ENCODE measurements around the gene GRAP2.
"Not testable (repeated sequence)": the region's sequence is repeated elsewhere in the genome, so short reads cannot be mapped to it uniquely, and the experiment has no call there.

Gene GRAP2

DNA sequence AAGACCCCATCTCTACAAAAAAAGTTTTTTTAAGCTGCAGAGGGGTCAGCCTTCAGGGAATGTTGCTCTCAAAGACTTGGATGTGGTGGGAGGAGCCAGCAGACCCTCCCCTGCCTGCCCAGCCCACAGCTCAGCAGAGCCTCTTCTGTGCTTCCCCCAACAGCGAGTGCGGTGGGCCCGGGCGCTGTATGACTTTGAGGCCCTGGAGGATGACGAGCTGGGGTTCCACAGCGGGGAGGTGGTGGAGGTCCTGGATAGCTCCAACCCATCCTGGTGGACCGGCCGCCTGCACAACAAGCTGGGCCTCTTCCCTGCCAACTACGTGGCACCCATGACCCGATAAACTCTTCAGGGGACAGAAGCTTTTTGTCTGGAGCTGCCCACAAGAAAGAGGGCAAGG is 69.9 kb downstream of the GRAP2 start:
- no peak for DNase-seq

DNA sequence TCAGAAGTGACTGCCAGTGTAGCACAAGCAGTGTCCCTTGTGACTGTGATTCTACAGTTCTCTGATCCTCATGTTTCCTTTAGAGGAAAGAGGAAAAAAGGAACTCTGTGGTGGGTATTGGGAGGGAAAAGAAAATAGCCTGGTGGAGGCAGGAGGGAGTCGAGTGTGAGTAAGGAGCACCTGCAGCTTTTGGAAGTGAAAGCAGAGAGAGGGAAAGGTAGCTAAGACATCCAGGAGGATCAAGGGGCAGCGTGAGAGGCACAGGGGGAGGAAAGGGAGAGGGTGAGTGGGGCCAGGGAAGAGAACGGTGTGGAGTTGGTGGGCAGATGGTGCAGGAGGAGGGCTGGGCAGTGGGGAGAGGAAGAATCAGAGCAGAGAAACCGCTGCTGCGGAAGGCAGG is 71.8 kb downstream of the GRAP2 start:
- no peak for DNase-seq

DNA sequence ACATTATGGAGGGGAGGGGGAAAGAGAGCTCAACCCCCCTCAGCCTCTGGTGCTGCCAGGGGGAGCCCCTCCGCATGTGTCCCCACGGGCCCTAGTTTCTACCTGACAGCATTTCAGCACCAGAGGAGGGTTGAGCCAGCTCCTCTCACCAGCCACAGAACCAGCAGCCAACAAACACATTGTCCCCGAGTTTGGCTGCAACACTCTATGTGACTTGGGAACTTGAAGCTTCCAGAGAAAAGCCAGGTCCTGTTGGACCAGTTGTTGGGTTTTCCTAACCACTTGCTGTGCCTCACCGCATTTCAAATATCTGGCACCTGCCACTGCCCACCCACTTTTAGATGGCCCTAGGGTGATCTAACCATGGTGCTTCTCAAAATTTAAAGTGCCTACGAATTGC is 72.8 kb downstream of the GRAP2 start:
- no peak for DNase-seq

DNA sequence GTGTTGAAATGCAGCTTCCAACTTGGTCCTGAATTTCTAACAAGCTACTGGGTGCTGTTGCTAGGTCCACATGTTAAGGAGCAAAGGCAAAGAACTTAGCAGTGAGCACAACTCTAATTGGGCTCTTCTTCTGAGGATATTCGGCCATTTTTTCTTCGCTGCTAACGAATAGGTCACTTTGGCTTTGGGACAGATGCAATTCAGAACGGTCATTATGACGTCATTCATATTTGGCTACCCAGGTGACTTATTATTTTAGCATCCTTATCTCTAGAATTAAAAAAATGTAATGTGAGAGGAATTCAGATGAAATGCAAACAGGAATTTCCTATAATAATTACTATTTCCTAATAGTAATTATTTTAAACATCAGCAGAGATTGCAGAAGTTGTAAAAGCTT is 73.2 kb downstream of the GRAP2 start:
- DNase-seq: no peak

DNA sequence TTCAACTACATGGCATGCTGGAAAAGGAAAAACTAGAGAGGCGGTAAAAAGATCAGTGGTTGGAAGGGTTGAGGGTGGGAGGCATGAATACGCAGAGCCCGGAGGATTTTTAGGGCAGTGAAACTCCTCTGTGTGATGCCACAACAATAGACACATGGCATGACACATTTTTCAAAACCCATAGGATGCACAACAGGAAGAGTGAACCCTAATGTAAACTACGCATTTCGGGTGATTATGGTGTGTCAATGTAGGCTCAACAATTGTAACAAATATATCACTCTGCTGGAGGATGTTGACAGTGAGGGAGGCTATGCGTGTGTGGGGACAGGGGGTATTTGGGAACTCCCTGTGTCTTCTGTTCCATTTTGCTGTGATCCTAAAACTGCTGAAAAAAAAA is 78.2 kb downstream of the GRAP2 start:
- DNase-seq: no peak

DNA sequence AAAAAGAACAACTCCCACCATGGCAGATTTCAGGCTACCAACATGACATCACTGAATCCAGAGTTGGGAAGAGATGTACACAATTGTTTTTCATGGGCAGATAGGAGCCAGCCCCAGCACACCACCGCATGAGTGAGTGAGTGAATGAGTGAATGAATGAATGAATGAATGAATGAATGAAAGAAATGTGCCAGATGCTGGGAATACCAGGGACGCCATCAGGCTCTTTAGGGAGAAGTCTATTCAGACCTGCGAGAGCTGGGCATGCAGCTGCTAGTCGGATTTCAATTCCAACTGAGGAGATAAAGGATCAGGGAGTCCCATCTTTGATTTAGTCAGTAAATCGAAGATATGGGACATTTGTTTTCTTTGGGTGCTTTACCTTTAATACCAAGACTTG is 78.6 kb downstream of the GRAP2 start:
- no peak for DNase-seq

DNA sequence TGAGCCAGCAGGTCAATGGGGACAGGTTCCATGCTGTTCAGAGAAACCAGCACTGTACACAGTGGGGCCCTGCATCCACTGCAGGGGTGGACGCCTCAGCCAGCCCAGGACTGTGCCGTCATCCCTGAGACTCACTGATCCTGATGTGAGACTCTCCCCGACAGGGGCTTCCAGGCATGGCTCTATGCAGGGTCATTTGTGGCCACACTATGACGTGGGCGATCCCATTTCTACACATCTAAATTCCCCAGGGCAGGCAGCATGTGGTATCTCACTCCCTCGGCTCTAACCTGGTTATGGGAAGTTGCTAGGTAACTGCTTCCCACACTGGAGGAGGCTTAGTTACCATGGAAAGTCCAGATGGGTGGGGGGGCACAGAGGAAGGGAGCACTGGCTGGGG is 79.7 kb downstream of the GRAP2 start:
- DNase-seq: no peak

DNA sequence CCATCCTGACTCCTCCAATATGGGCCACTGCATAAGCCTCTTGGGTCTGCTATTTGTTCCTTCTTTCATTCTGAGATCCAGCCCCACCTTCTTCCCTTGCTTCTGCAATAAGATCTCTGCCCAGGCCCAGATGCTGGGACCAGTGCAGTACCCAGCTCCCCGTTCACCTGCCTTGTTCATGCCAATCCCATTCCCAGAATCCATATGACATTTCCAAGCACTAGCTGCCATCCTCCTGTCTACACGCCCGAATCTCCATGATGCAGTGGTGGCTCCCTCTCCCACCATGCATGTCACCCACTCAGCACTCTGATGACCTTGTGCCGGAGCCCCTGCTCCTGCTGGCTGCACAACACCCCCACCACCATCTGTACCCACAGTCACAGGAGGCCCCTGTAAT is 82.5 kb downstream of the GRAP2 start:
- DNase-seq: no peak

DNA sequence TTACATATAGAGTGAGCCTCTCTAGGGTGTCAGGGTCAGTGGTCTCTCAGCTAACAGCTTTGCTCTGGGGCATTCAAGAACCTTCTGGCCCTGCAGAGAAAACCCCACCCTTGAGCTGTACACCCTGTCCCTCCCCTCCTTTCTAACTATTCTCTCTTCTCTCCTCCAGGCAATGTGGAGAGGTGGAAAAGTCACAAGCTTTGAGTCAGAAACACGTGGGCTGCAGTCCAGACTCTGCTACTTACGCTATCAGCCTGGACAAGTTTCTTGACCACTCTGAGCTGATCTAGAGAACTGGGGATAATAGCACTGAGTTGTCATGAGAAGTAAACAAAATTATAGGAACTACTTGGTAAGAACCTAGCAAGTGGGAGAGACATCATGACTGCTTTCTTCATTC is 83.1 kb downstream of the GRAP2 start:
- DNase-seq: no peak

DNA sequence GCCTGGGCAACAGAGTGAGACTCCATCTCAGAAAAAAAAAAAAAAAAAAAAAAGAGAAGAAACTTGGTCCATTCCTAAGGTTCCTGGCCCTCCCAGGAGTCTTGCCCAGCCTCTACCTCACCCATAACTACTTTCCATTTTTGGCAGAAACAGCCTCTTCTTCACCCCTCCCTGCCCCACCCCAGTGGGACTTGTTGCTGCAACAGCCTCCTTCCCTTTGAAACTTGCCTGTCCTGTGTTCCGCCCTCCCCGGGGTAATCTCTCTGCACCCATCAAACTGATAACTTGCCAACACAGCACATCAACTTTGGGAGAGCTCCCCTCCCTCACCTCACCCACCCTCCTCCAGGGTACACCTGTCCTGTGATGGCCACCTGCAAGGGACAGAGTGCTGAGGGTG is 83.9 kb downstream of the GRAP2 start:
- DNase-seq: no peak

DNA sequence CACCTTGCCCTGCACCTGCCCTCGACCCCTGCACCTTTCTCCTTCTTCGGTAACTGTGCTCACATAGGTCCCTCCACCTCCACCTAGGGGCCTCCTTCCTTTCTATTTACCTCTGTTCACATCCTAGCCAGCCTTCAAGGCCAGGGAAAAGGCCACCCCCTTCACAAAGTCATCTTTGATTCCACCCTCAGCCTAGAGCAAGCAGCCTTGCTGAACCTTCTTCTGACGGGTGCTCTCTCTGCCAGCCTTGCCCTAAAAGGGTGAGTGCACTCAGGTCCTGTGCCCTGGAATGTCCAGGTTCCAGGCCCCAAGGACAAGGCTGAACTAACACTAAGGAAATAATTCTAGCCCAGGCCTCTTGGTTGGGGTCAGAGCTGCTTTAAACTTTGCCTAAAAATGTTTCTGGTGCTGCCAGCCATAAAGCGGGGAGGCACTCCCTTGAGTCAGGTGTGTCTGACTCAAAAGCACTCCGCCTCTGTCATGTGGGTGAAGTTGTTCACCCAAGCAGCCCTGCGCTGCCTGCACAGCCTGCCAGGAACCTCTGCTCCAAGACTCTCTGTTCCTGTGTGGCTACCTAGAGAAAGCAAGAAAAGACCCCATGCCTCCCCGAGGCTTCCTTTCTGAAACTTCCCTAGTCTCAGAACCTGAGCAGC is 84.6 kb downstream of the GRAP2 start:
- DNase-seq: no peak

DNA sequence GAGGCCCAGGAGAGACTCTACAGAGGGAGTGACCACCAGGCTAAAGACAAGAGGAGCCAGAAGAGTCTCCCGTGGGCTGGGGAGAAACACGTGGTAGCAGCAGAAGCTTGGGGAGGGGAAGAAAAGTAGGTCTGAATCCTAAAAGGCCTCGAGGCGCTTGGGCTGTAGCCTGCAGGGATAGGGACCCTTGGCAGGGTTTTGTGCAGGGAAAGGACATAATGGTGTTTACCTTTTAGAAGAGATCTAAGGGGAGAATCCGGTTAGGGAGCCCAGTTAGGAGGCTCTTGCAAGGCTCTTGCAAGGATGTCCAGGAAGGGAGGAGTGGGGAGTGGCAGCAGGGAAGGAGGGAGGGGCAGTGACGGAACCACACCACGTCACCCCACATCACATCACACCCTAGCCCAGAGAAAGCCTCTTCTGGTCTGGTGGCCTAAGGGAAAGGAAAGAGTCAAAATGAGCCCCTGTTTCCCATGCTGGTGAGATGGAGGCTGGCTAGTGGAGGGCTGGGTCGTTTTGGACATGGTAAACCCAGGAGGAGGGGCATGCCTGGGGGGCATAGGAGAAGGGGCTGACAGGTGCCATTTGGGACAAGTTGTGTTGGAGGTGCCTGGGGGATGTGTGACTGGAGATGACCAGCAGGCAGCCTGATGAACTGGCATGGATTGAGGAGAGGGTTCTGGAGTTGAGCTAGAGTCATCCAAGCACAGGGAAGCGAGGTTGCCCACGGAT is 87.7 kb downstream of the GRAP2 start:
- no peak for DNase-seq

DNA sequence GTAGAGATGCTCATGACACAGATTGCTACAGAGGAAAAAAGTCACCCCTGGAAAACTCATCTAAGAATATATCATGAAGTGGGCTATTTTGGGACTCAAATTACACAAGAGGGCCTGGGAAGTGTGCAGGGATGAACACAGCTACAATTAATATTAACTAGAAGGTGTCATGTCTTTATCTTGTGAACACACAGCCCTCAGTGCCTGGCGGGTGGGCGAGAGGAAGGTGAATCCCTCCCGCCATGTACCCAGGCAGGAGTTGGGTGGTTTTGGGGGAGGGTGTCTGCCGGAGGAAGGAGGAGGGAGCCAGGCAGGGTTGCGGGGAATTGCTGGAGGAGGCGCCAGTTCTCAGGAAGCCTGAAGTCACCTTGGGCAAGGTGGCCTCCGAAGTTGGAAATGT is 88.7 kb downstream of the GRAP2 start:
- DNase-seq: no peak

DNA sequence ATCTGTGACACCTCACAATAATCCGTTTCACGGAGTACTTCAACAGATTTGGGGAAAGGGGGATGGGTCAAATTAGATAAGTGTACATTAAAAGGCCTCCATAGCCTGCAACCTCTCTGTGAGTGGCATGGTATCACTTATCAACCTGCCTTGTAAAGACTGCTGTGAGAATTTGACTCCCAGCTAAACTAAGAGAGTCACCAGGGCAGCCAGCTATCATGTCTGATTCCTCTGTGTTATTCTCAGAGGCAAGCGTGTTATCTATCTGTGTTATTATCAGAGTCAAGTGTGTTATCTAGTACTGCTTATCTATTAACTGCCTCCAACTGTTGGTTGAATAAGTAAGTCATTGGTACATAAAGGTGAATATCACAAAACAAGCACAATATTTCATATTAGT is 89.8 kb downstream of the GRAP2 start:
- no peak for DNase-seq

DNA sequence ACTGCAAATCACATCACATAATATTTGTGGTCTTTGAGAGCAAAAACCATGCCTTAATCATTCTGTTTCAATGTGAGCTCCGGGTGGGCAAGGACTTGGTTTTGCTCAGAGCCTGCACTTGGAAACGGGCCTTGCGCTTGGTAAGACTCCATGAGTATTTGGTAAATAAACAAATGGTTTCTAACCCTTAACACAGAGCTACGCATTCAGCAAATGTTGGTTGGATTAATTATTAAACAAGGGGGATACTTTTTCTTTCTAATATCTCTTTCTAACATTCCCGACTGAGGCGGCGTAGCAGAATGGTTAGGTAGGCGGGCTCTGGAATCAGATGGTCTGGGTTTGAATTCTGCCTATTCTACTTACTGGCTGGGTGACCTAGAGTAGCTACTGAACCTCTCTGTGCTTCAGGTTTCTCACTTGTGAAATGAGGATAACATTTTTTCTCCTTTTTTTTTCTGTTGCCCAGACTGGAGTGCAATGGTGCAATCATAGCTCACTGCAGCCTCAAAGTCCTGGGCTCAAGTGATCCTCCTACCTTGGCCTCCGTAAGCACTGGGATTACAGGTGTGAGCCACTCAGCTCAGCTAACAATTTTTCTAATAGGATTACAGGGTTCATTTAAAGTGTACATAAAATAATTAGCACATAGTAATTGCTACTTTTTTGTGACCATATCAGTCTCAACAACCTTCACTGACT is 90.4 kb downstream of the GRAP2 start:
- DNase-seq: no peak

DNA sequence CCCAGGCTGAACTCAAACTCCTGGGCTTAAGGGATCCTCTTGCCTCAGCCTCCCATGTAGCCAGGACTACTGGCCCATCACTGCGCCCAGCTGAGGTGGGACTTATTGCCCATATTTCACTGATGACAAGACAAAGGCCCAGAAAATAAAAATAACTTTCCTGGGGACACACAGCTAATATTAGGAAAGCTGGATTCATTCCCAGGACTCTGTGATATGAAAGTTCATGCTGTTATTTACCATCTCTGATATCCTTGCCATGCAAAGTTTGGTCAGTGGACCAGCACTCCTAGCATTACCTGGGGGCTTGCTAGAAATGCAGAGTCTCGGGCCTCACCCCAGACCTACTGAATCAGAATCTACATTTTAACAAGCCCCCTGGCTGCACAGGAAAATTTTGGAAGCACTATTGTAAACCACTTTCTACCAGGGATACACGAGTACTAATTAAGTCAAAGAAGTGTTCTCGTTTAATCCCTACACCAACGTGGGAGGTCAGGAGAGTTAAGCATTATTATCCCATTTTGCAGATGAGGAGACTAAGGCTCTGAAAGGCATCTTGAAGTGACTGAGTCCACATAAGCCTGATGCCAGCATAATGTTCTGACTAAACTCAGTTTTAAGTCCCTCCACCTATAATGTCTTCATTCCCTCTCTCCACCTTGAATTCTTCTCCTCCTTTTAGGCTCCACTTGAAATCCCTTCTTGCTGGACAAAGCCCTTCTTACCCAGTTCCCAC is 91.4 kb downstream of the GRAP2 start:
- DNase-seq: no peak

DNA sequence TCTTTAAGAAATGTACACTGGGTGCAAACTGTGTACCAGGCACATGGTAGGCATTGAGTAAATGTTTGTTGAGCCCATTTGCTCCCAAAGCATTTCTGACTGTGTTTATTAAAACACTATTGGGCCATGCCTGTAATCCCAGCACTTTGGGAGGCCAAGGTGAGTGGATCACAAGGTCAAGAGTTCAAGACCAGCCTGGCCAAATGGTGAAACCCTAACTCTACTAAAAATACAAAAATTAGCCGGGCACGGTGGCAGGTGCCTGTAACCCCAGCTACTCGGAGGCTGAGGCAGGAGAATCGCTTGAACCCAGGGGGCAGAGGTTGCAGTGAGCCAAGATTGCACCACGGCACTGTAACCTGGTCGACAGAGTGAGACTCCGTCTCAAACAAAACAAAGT is 92.0 kb downstream of the GRAP2 start:
- not testable (repeated sequence) for DNase-seq

DNA sequence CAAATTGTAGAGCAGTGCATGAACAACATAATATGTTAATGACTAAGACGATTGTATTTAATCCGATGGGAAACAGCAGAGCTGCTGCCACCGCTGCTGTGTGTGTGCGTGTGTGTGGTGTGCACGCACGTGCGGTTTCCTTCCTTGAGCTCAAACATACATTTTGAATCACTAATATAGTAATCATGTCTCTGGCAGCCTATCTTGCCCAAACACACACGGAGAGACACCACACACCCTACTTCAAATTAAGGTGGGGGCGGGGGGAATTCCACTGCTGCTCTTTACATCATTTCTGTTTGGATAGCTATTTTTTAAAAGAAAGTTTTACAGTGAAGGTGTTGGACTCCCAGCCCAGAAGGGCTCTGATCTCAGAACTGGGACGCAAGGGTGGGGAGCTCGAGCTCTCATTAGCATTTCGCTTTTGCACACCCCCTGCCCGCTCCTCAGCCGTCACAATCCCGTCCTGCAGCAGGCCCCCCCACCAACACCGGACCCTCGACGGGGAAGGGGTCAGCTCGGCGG is 93.2 kb downstream of the GRAP2 start:
- DNase-seq: peak; percentile 56

DNA sequence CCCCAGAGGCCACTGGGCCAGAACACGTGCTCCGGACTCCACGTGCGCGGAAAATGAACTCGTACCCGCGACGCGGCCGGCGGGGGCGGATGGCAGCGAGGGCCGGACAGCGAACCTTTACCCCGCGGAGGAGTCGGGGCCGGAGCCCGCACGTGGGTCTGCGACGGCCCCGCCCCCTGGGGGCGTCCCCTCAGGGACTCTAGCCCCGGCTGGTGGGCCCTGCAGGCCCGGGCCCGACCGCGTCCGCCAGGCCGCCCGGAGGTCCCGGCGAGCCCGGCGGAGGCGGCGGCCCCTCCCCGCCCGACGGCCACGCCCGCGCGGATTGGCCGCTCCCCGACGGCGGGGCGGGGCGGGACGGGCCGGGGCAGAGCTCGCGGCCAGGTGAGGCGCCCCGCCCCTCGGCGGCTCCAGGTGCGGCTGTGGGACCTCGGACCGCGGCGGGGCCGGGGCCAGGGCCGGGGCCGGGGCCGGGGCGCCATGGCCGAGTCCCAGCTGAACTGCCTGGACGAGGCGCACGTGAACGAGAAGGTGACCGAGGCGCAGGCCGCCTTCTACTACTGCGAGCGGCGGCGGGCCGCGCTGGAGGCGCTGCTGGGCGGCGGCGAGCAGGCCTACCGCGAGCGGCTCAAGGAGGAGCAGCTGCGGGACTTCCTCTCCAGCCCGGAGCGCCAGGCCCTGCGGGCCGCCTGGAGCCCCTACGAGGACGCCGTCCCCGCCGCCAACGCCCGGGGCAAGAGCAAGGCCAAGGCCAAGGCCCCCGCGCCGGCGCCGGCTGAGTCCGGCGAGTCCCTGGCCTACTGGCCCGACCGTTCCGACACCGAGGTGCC is 93.9 kb downstream of the GRAP2 start, which contains the start of gene FAM83F:
Gene FAM83F (plus strand): TSS at position 389 of the 827 bp plus-strand sequence. CDS start 89 bp downstream, at position 478.
- peak; percentile 50 for DNase-seq

DNA sequence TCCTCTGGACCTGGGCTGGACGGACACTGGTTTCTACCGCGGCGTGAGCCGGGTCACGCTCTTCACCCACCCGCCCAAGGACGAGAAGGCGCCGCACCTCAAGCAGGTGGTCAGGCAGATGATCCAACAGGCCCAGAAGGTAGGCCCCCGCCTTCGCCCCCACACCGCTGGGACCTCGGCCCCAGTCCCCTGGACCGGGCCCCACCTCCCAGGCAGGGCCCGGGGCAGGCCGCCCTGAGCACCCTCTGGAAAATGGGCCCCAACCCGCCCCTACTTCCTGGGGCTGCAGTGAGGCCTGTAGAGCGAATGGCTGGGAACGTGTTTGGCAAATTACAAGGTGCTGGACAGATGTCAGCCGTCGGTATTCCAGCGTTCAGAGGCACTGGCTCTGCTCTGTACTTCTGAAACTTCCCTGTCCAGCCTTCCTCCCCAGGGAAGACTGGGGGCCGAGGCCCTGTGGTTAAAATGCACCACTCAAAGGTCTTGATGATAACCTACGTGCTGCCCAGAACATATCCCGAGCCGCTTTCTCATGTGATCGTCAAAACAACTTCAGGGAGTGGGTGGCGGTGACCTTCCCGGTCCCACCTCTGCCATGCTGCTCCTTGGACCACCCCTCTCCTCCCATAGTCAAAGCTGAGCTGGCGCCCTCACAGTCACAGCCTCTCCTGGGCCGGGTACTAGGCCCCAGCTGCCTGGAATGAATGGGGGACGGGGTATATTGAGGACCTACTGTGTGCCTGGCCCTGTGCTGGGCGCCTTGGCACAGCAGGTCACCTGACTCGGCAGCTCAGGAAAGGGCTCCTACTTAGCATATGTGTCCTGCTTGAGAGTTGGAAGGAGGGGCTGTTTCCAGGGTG is 94.7 kb downstream of the GRAP2 start:
- DNase-seq: no peak

DNA sequence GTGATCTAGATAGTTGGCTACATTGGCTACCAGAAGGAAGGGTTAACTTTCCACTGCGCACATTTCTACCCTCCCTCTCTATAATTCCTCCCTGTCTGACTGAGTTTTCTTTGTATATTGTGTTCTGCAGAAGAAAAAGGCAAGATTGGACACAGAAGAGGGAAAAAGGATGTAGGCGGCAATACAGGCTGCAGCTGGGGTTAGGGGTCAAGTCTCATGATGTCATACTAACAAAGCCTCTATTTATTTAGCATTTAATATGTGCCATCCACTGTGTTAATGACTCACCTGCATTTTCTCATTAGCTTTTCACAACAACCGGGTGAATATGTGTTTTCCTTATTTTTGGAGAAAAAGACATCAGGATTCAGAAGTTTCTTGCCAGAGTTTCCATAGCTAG is 95.8 kb downstream of the GRAP2 start:
- DNase-seq: no peak
